ENCODE results near the gene AGXT2.

GRCh38 chr5:35089334-35090314 is 41.9 kb upstream of the AGXT2 start:
- no peak for TF ChIP-seq ZNF384 (IDR thresholded peaks at IDR 0.05)
- no peak for TF ChIP-seq BHLHE40 (IDR thresholded peaks at IDR 0.05; ENCODE audit: borderline replicate concordance)
- TF ChIP-seq FOXM1 (IDR thresholded peaks at IDR 0.05; ENCODE audit: borderline replicate concordance): no peak
- no peak for TF ChIP-seq HDGF (IDR thresholded peaks at IDR 0.05; ENCODE audit: borderline replicate concordance)
- no peak for TF ChIP-seq SUZ12 (IDR thresholded peaks at IDR 0.05)
